ENCODE results near the gene OSGIN1.
A peak's percentile ranks its signal among the peaks of the same experiment; 100 is the strongest.

The OSGIN1 gene

GRCh38 chr16:83925957-83926725 is 26.9 kb upstream of the OSGIN1 start:
- DNase-seq (ENCODE audit: low spot score): no peak

- DNase-seq (ENCODE audit: low spot score): peak; percentile 84
Observed at GRCh38 chr16:83926726-83927397, 26.2 kb upstream of the OSGIN1 start.

- DNase-seq (ENCODE audit: low spot score): no peak
Observed at GRCh38 chr16:83928341-83929055, 24.5 kb upstream of the OSGIN1 start.

GRCh38 chr16:83929811-83930555 is 23.1 kb upstream of the OSGIN1 start:
- DNase-seq (ENCODE audit: low spot score): no peak

- no peak for DNase-seq (ENCODE audit: low spot score)
Observed at GRCh38 chr16:83930730-83931500, 22.1 kb upstream of the OSGIN1 start.

- DNase-seq (ENCODE audit: low spot score): no peak
Observed at GRCh38 chr16:83931556-83931955, 21.5 kb upstream of the OSGIN1 start.

- no peak for DNase-seq (ENCODE audit: low spot score)
Observed at GRCh38 chr16:83932304-83932703, 20.7 kb upstream of the OSGIN1 start.

- no peak for DNase-seq (ENCODE audit: low spot score)
Observed at GRCh38 chr16:83932955-83933673, 19.9 kb upstream of the OSGIN1 start.

GRCh38 chr16:83933885-83934683 is 19.0 kb upstream of the OSGIN1 start:
- DNase-seq (ENCODE audit: low spot score): no peak

GRCh38 chr16:83934684-83934977 is 18.4 kb upstream of the OSGIN1 start:
- no peak for DNase-seq (ENCODE audit: low spot score)

- DNase-seq (ENCODE audit: low spot score): no peak
Observed at GRCh38 chr16:83935005-83935857, 17.8 kb upstream of the OSGIN1 start.

- no peak for DNase-seq (ENCODE audit: low spot score)
Observed at GRCh38 chr16:83935858-83936255, 17.2 kb upstream of the OSGIN1 start.

GRCh38 chr16:83936581-83937165 is 16.4 kb upstream of the OSGIN1 start:
- no peak for DNase-seq (ENCODE audit: low spot score)

- no peak for DNase-seq (ENCODE audit: low spot score)
Observed at GRCh38 chr16:83937267-83937666, 15.8 kb upstream of the OSGIN1 start.

GRCh38 chr16:83937922-83938885 is 14.8 kb upstream of the OSGIN1 start:
- no peak for DNase-seq (ENCODE audit: low spot score)

GRCh38 chr16:83939266-83939855 is 13.7 kb upstream of the OSGIN1 start:
- DNase-seq (ENCODE audit: low spot score): no peak

GRCh38 chr16:83940119-83940518 is 12.9 kb upstream of the OSGIN1 start:
- no peak for DNase-seq (ENCODE audit: low spot score)

All from cerebellar cortex (tissue), 1 donor.